ENCODE data around the gene PCDHGB2. TPM values are rescaled to one million over a fixed set of nuclear protein-coding genes. Genes with fewer than 3 reads are reported as not detected.

Gene PCDHGB2
- total and polyA plus RNA-seq, 8 donors: 2.3 to 5.4 (median 4.6) TPM

- DNase-seq: peak; percentile 93 to 97 (median 96)
- peak; percentile 58 to 70 for TF ChIP-seq CTCF (IDR thresholded peaks at IDR 0.05)
- Histone ChIP-seq H3K4me3 (peak within 1 kb of the TSS; percentile 51 to 74), H3K4me1 (peaks cover 0 to 12% of the 10 kb centered on the region in 2 donors), H3K27ac (peak within 1 kb of the TSS; percentile 91 to 98), H3K9me3 (peaks cover 6 to 89% of the 10 kb centered on the region in 2 donors), H3K36me3 (peaks cover 0 to 44% of the 10 kb centered on the region in 2 donors), H3K27me3 (no peaks in the 10 kb centered on the region)
- intact Hi-C loops (cut with DNase I): no loop called here
- peak; percentile 99 for ATAC-seq
Observed at GRCh38 chr5:141320225-141321169, 39.3 kb upstream of the PCDHGB2 start, which contains the start of gene TAF7. Gene TAF7, minus strand, starts transcription at chr5:141320784. Its CDS starts 740 bp downstream, at chr5:141320044.

GRCh38 chr5:141322261-141322660 is 37.5 kb upstream of the PCDHGB2 start:
- H3K36me3 ChIP-seq: peaks cover 0 to 27% of the 10 kb centered on the region in 2 donors
- H3K27me3 ChIP-seq: peaks cover 0 to 9% of the 10 kb centered on the region in 2 donors
- ATAC-seq: no peak
- H3K27ac ChIP-seq: no peak overlapping the region
- TF ChIP-seq CTCF (IDR thresholded peaks at IDR 0.05): no peak
- DNase-seq: no peak
- H3K9me3 ChIP-seq: peaks cover 6 to 83% of the 10 kb centered on the region in 2 donors
- no peak overlapping the region for H3K4me3 ChIP-seq
- peaks cover 0 to 12% of the 10 kb centered on the region in 2 donors for H3K4me1 ChIP-seq
- intact Hi-C loops (cut with DNase I): no loop called here

GRCh38 chr5:141326088-141326854 is 33.5 kb upstream of the PCDHGB2 start:
- H3K27me3 ChIP-seq: peaks cover 3 to 39% of the 10 kb centered on the region in 2 donors
- no peaks in the 10 kb centered on the region for H3K36me3 ChIP-seq
- H3K4me1 ChIP-seq: no peaks in the 10 kb centered on the region
- H3K9me3 ChIP-seq: peaks cover 0 to 82% of the 10 kb centered on the region in 2 donors
- DNase-seq (peak in 3 of 4 donors; percentile 25 to 44 (median 43)), ATAC-seq (peak; percentile 86)
- peak overlapping the region in 1 of 2 donors; percentile 22 for H3K4me3 ChIP-seq
- TF ChIP-seq CTCF (IDR thresholded peaks at IDR 0.05): peak; percentile 24 to 38
- H3K27ac ChIP-seq: no peak overlapping the region
- intact Hi-C loops (cut with DNase I): no loop called here

GRCh38 chr5:141328231-141328630 is 31.6 kb upstream of the PCDHGB2 start:
- Histone ChIP-seq H3K27me3 (peaks cover 8 to 58% of the 10 kb centered on the region in 2 donors), H3K4me1 (no peaks in the 10 kb centered on the region), H3K4me3 (no peak overlapping the region), H3K36me3 (no peaks in the 10 kb centered on the region), H3K9me3 (peaks cover 0 to 82% of the 10 kb centered on the region in 2 donors), H3K27ac (no peak overlapping the region)
- no peak for DNase-seq
- intact Hi-C loops (cut with DNase I): no loop called here
- TF ChIP-seq CTCF (IDR thresholded peaks at IDR 0.05): no peak
- ATAC-seq: no peak

Measured in left lung (tissue), 10 donors.